ENCODE data around the gene STYXL1.
"Not testable (repeated sequence)": the region's sequence is repeated elsewhere in the genome, so short reads cannot be mapped to it uniquely, and the experiment has no call there.

Gene STYXL1

DNA sequence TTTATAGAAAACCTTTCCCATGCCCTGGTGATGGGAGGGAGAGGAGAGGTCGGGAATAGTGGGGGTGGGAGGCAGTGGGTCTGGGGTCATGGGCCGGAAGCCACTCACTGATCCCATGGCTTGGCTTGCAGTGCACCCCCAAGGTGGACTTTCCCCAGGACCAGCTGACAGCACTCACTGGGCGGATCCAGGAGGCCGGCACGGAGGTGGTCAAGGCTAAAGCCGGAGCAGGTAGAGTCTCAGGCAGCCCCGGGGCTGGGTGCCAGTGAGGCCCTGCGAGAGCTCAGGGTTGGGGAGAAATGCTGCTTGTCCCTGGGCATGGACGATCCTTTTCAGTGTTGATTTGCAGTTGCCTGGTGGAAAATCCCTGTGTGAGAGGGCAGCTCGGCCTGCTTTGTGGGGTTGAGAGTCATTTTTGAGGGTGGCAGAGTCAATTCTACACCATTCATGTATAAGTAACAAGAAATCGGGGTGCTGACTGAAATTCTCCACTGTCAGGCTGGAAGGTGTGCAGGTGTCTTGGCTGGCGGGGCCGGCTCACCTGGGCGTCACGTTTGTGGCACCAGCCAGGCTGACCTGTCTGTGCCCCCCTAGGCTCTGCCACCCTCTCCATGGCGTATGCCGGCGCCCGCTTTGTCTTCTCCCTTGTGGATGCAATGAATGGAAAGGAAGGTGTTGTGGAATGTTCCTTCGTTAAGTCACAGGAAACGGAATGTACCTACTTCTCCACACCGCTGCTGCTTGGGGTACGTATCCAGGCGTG is 16.6 kb upstream of the STYXL1 start:
- no peak for DNase-seq

DNA sequence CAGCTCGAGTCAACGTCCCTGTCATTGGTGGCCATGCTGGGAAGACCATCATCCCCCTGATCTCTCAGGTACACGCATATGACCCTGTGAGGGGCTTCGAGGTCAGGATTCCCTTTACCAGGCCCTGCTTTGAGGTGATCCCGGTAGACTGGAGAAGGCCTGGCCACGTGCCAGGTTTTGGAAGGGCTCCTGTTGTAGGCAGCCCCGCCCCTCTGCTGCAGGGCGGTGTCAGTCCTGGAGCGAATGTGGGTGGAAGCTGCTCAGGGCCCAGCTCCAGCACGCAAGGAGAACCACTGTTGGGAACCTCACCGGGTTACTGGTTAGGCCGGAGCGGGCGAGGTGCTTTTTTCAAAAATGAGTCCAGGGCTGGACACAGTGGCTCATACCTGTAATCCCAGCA is 15.7 kb upstream of the STYXL1 start:
- no peak for DNase-seq

DNA sequence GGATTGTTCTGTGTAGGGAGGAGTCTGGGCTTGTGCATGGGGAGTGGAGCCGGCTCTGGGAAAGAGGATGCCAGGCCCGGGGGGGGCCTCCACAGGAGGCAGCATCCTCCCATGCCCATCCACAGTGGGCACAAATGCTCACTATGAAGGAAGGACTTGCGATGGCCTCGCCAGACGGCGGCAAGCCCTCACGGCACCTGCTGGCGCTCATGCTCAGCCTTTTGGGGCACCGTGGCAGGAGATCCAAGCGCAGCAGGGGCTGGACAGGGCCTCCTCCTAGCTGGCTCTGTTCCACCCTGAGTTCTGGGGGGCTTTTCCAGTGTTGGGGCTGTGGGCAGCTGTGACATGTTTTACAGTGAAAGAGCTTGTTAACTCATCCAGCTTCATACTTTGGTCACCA is 15.3 kb upstream of the STYXL1 start:
- DNase-seq, result no peak

DNA sequence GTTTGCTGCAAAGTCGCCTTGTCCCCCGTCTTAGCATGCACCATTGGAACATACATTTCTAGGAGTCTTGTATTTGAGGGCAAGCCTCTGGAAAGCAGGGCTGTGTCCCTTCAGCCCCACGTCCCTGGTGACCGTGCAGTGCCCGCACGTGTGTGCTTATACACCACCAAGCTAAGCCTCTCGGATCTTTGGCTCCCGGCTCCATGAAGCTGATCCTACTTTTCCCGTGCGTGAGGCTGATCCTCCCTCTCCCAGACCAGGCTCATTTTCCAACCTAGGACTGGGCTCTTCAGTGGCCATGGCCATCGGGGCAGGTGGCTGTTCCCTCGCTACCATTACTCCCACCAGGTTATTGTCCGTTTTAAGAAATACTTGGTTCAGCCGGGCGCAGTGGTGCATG is 14.5 kb upstream of the STYXL1 start:
- no peak for DNase-seq

DNA sequence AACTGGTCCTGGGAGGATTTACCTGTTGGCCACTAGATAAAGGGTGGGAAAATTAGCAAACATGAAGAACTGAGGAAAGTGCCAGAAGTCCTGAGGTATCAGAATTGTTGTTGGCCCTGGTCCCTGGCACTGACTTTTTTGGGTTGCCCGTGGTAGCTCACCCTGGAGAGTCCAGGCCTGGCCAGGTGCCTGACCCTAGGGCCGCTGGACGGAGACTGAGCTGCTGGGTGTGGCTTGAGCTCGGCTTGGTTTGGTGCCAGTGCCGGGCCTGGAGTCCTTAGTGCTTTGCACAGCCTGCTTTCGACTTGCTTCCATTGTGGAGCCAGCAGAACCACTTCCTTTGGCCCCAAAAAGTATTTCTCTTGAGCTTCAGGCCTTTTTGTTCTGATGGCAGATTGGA is 13.0 kb upstream of the STYXL1 start:
- no peak for DNase-seq

- DNase-seq, result not testable (repeated sequence)
These were observed 10.9 kb upstream of the STYXL1 start for GRCh38 chr7:76058745-76059144.

DNA sequence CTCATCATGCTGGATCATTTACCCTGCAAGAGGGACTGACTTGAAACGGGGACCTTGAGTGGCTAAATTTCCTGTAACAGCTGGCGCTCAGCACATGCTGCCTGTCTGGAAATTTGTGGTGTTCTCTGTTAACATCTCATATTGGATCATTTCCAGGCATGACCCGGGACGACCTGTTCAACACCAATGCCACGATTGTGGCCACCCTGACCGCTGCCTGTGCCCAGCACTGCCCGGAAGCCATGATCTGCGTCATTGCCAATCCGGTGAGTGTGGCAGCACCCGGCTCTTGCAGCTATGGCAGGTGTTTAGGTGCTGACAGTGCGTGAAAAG is 10.0 kb upstream of the STYXL1 start:
- DNase-seq, result no peak

GRCh38 chr7:76057103-76057812 is 9.5 kb upstream of the STYXL1 start:
- DNase-seq, result no peak

DNA sequence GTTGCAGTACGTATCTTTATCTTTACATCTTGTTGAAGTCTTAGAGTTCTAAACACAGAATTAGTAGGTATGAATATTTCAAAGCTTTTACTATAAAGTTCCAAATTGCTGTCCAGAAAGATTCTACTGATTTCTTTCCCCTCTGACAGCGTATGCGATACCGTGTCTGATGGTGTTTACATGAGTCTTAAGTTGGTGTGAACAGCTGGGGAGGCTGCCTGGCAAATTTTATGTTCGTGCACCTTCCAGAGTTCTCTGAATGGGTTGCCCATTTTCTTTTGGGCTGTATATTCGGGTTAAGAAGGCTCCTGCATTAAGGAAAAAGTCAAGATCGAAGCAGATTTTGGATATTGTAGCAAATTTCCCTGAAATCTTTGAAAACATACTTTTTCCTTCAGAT is 8.4 kb upstream of the STYXL1 start:
- DNase-seq, result no peak

DNA sequence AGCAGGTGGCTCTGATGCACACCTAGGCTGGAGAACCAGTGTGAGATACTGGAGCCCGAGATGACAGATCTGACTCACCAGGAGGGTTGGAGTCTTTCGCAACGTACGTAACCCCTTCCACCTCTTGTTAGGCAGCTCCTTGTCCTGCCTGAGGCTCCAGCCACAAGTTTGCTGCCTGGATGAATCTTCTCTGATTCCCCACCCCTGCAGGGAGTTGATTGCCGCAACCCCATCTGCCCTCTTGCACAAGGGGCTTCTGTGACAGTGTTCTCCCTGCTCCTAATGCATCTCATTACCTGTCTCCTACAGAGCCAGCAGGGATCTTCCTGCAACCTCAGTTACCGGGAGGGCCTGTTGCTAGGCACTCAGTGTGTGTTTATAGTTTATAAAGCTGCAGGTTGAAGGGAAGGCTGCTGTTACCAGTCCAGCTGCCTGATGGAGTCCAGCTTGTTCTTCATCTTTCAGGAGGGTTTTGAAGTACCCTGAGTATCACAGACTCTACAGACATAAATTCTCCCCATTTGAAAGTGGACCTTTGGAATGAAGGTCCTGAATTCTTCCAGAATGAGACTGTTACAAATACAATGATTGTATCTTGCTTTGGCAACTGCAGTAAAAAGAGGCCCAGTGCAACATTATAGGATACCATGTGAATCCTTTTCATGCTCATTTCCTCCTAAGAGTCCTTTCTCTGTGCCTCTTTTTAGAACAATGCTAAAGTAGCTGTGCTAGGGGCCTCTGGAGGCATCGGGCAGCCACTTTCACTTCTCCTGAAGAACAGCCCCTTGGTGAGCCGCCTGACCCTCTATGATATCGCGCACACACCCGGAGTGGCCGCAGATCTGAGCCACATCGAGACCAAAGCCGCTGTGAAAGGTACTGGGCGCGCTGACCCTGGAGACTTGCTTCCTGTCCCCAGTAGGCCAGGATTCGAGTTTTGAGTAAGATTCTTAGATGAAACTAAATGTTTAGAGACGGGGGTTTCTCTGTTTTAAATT is 6.6 kb upstream of the STYXL1 start:
- DNase-seq, result no peak

DNA sequence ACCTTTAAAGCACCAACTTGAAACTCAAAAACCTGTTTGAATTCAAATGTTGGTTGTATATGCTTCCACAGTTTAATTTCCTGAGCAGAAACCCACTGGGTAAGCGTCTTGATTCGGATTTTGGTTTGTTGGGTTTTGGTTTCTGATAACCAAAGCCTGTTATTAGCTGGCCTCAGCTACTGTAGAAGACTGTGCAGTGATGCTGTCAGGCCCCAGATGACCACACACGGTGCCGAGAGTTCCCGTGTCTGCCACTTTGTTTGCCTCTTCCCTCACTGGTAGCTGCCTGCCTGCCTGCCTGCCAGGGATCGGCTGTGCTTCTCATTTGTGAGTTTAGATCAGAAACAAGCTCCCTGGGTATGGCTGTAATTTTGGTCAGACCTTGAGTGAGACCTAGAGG is 5.7 kb upstream of the STYXL1 start:
- DNase-seq, result no peak

GRCh38 chr7:76052681-76053080 is 4.9 kb upstream of the STYXL1 start:
- DNase-seq, result not testable (repeated sequence)

DNA sequence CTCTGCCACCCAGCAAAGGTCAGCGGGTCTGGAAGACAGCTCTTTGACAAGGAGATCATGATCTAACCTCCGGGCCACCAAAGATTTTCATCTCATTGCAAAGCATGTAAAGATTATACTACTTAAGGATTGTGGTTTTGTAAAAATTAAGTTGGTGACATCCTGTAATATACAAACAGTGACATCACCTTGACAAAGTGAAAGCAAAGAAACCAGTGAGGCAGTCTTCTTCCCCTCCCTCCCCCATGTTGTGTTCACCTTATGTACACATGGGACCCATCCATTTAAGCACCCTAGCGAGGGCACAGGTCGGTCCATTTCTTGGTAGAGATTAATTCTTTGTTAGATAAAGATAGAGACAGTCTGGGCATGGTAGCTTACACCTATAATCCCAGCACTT is 4.0 kb upstream of the STYXL1 start:
- DNase-seq, result no peak

- DNase-seq, result no peak
These were observed 2.7 kb upstream of the STYXL1 start for GRCh38 chr7:76050545-76050944.

- DNase-seq, result no peak
These were observed 1.5 kb upstream of the STYXL1 start for GRCh38 chr7:76049295-76049694.

DNA sequence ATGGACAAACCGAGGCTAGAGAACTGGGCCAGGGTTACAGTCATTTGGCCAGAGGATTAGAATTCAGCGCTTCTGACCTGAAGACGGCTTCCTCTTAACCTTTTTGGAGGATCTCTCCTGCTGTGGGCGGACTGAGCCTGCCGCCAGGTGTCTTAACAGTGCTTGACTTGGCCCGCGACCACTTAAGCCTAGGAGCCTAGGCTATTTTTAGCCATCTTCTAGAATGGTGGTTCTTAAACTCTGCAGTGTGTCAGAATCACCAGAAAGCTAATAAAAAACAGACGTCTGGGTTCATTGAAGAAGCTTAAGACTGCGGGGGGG is 828 bp upstream of the STYXL1 start:
- no peak for DNase-seq

DNA sequence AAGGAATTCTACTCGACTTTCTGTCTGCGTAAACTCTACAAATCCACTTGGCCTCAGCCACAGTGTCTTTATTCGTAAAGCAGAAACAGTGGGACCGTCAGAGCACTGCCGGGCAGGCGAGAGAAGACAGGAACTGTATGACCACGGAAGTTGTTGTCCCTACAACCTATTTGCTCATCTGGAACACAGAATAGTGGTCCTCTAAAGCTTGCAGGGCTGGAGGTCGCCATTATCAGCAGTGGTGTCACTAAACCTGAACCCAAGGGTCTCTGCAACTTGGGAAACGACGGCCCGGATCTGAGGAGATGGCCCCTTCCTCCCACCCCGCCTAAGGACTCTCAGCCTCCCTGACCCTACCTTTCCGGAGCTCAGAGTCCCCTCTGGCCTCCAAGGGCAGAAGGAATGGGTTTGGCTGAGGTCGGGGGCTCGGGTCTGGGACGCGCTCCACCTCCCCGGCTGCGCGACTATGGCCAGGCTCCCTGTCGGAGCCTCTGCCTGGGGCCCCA is 442 bp downstream of the STYXL1 start:
- DNase-seq, result no peak

DNA sequence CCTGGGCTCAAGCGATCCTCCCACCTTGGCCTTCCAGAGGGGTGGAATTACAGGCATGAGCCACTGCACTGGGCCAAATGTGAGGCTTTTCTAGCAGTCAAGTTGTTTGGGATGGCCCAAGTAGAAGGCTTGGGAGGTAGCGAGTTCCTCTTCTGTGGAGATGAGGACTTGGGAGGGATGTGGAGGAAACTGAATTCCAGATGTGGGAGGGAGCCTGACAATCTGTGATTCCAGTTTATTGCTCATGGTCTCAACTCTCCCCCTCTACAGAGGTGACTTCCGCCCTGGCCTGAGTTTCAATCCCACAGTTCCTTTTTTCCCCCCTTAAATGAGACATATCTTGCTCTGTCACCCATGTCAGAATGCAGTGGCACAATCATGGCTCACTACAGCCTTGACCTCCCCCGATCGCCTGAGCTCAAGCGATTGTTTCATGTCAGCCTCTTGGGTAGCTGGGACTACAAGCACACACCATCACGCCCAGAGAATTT is 3.4 kb downstream of the STYXL1 start:
- DNase-seq, result no peak

DNA sequence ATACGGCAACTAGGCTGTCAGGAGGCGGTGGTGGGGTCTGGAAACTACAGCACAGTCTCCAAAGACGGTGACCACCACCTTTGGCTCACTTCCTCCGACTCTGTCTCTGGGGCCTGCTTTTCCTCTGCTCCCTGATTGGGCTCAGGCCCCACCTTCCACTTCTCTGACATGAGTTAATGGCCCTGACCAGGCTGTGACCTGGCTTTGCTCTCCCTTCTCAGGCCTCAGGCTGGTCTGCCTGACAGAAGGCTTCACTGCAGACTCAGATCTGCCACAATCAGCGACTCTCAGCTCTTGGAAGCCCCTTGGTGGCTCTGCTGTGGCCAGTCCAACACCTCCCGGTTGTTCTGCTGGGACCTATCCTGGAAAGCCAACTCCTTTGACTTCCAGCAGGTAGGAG is 7.7 kb downstream of the STYXL1 start:
- DNase-seq, result no peak

DNA sequence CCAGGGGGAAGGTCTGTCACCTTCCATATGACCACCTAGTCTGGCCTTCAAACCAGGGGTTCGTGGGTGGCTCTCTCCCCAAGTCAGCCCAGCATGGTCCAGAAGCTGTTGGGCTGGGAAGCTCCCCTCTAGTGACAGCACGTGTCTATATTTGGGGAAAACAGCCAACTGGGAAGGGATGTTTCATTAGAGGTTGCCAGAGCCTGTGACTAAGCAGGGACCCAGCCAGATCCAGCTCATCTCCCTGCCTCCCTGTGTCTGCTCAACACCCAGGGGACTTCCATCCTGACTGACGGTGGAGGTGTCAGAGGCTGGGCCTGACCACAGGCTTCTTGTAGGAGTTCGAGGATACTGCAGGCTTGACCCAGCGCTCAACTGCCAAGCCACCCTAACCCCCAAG is 10.5 kb downstream of the STYXL1 start:
- no peak for DNase-seq

GRCh38 chr7:76031964-76032363 is 15.8 kb downstream of the STYXL1 start:
- no peak for DNase-seq

GRCh38 chr7:76029682-76030081 is 18.1 kb downstream of the STYXL1 start:
- DNase-seq, result not testable (repeated sequence)

GRCh38 chr7:76023002-76023401 is 24.8 kb downstream of the STYXL1 start:
- DNase-seq, result no peak
